Amniotic stem cell (primary cell): ENCODE measurements around the gene CITED2.

Experiments used
- DNase-seq: peaks from one replicate; lab custom pipeline; 2025; lab: John Stamatoyannopoulos, UW

The CITED2 gene

DNA sequence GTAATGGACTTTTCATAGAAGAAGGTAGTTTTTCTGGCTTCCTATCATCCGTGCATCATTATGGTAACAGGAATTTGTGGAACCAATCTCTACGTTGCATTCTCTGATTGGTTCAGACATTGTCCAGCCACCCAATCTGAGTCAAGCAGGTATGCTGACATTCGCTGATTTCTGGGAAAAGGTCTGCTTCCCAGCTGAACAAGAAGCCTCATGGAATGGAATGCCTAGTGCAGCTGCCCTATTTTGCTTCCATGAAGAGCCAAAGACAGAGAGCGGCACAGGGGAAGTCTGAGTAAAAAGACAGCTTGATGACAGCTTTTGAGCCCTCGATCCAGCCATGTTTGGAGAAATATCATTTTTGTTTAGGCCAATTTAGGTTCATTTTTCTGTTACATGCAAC, 44.1 kb downstream of the CITED2 start:
- no peak for DNase-seq

- DNase-seq: no peak
These were observed 45.2 kb downstream of the CITED2 start for GRCh38 chr6:139329224-139329623.

- no peak for DNase-seq
These were observed 47.4 kb downstream of the CITED2 start for GRCh38 chr6:139327038-139327437.

GRCh38 chr6:139325686-139326085, 48.8 kb downstream of the CITED2 start:
- no peak for DNase-seq

- DNase-seq: no peak
These were observed 49.3 kb downstream of the CITED2 start for GRCh38 chr6:139325125-139325524.

GRCh38 chr6:139324301-139324555, 50.2 kb downstream of the CITED2 start:
- no peak for DNase-seq

- DNase-seq: no peak
These were observed 50.7 kb downstream of the CITED2 start for GRCh38 chr6:139323511-139324300.
